IgD-negative memory B cell (primary cell): ENCODE data around the gene GLYATL3. TPM values are rescaled to one million over a fixed set of nuclear protein-coding genes. Genes with fewer than 3 reads are reported as not detected.

Experiments
- H3K27ac Mint-ChIP-seq, 3 donors: one replicate each; pipeline ENCODE4 v1.8.0; 2020 to 2022; ENCODE audit warnings: mild to moderate bottlenecking in 3 of 3, mixed read lengths in 3 of 3, moderate library complexity in 1 of 3
- H3K27me3 Mint-ChIP-seq: one replicate; pipeline ENCODE4 v1.8.0; 2021; ENCODE audit warnings: mixed read lengths
- H3K36me3 Mint-ChIP-seq: one replicate; pipeline ENCODE4 v1.8.0; 2020; ENCODE audit warnings: mild to moderate bottlenecking, mixed read lengths
- H3K4me1 Mint-ChIP-seq, 3 donors: one replicate each; pipeline ENCODE4 v1.8.0; 2020 to 2022; ENCODE audit warnings: mixed read lengths in 3 of 3, mild to moderate bottlenecking in 1 of 3
- H3K4me3 Mint-ChIP-seq, 4 donors: one replicate each; pipeline ENCODE4 v1.8.0; 2020 to 2022; ENCODE audit warnings: mild to moderate bottlenecking in 4 of 4, mixed read lengths in 4 of 4, moderate library complexity in 3 of 4
- H3K9me3 Mint-ChIP-seq, 3 donors: one replicate each; pipeline ENCODE4 v1.8.0; 2020 to 2021; ENCODE audit warnings: mixed read lengths in 3 of 3, mild to moderate bottlenecking in 1 of 3
- polyA plus RNA-seq: library from polyadenylated mRNA; unstranded; fragments of 300-500 nt; fragmentation: Illumina TruSeq; gene quantifications from one replicate; pipeline ENCODE4 v1.2.3, GENCODE V29; 2021

The GLYATL3 gene
- polyA plus RNA-seq, 1 donor from 2014 or later = not detected

- no peak overlapping the region for H3K27ac Mint-ChIP-seq
- peaks cover 5% of the 10 kb centered on the region for H3K27me3 Mint-ChIP-seq
- H3K4me1 Mint-ChIP-seq = no peaks in the 10 kb centered on the region
- H3K36me3 Mint-ChIP-seq = no peaks in the 10 kb centered on the region
- no peak overlapping the region for H3K4me3 Mint-ChIP-seq
- H3K9me3 Mint-ChIP-seq = peaks cover 0 to 4% (median 0%) of the 10 kb centered on the region in 3 donors
These were observed 76.9 kb downstream of the GLYATL3 start for GRCh38 chr6:49576618-49577017.

Other genes with a start within 250 kb of the GLYATL3 start
- 10.4 TPM for gene MMUT, start 36.7 kb upstream of the GLYATL3 start, polyA plus RNA-seq
- 4.6 TPM for gene CENPQ, start 36.6 kb upstream of the GLYATL3 start, polyA plus RNA-seq
- gene C6orf141, start 50.7 kb downstream of the GLYATL3 start, polyA plus RNA-seq = not detected
- not detected for gene RHAG, start 136.9 kb downstream of the GLYATL3 start, polyA plus RNA-seq
- not detected for gene CRISP2, start 213.6 kb downstream of the GLYATL3 start, polyA plus RNA-seq
- gene CRISP3, start 244.5 kb downstream of the GLYATL3 start, polyA plus RNA-seq = not detected